Ishikawa (cell line): ENCODE data around the gene TAF3.

Experiments
- FOXM1 ChIP-seq: IDR thresholded peaks from 2 replicates; pipeline ENCODE4 v1.6.1; 2012; ENCODE audit warnings: low read depth, borderline replicate concordance
- RAD21 ChIP-seq: IDR thresholded peaks from 2 replicates; pipeline ENCODE4 v1.6.1; 2012; ENCODE audit warnings: low read depth
- TAF1 ChIP-seq: IDR thresholded peaks from 2 replicates; pipeline ENCODE4 v1.6.1; 2012; ENCODE audit warnings: low read depth, mild to moderate bottlenecking
- TCF12 ChIP-seq: IDR thresholded peaks from 2 replicates; pipeline ENCODE4 v1.6.1; 2012; ENCODE audit warnings: low read depth

The TAF3 gene

DNA sequence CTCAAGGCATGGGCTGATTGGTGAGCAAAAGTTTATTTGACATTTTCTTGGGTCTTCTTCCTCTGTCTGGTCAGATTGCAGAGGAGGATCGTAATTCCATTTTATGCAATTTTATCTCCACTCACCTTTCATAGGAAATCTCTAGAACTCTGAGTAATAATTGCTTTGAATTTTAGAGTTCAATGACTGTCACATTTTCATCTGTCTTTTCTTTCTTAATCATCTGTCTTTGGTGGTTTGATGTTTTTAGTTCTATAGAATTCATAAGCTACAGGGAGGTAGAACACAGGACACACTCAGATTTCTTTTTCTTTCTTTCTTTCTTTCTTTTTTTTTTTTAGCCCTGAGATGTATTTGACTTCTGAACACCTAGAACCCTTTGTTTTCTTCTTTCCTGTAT, 247.8 kb downstream of the TAF3 start:
- TF ChIP-seq FOXM1 (no peak), TCF12 (no peak), RAD21 (no peak), TAF1 (no peak)
